GM15510 (cell line): ENCODE measurements around the gene CYP1B1.

Experiments
- POLR2A ChIP-seq: IDR thresholded peaks from 3 replicates; pipeline ENCODE4 v1.6.1; 2011; ENCODE audit warnings: borderline replicate concordance; ENCODE audit not compliant: insufficient read length; ENCODE audit errors: extremely low read depth

Gene CYP1B1

DNA sequence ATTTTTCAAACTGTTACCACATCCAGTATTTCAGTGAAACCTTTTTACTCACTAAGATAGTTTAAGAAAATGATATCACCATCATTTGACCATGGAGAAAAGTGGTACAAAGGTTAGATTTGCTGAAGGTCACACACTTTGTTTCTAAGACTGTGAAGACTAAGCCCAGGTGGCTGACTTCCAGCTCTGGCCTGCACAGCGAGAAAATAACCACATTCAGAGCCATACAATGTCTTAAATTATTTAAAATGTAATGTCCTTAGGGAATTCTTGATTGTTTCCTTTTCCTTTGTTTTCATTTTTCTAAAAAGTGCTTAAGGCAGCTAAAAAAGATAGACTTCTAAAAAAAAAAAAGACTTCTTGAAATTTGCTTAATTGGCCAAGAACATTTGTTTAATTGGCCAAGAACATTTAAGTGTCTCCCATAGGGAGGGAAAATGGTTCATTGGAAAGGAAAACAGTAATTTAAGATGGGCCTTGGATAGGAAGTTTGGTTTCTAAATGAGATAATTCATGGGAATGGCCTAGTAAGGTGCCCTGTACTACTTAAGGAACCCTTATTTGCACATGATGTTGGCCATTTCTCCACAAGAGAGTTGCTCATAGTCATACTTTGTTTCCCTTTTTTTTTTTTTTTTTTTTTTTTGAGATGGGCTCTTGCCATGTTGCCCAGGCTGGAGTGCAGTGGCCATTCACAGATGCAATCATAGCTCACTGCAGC, 45.2 kb downstream of the CYP1B1 start:
- TF ChIP-seq POLR2A = no peak

DNA sequence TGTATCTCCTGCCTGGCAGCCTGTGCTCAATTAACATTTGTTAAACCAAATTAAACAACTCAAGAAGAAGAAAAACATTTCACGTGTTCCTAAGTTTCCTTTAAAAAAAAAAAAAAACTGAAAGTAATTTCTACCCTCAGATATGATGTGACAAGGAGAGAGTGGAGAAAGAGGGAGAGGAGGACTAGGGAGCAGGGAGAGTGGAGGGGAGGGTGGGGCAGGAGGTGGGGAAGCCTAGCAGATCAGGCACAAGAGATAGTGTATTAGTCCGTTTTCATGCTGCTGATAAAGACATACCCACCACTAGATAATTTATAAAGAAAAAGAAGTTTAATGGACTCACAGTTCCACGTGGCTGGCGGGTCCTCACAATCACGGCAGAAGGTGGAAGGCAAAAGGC, 46.4 kb downstream of the CYP1B1 start:
- TF ChIP-seq POLR2A = no peak

DNA sequence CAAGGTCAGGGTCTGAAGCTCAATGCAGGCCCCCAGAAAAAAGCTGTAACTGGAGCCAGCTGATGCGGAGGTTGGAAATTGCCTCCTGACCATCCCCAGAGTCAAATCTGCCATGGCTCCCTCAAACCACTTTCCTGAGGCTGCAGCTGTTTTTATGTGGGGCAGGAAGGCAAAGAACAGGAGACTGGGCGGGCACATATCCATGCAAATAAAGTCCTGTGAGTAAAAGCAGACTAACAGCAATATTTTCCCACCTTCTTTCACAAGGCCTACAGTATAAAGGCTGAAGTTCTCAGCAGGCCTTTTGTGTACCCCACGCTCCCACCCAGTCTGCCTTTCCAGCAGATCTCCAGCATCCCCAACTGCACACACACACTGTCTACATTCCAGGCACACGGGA, 47.1 kb downstream of the CYP1B1 start:
- no peak for TF ChIP-seq POLR2A

DNA sequence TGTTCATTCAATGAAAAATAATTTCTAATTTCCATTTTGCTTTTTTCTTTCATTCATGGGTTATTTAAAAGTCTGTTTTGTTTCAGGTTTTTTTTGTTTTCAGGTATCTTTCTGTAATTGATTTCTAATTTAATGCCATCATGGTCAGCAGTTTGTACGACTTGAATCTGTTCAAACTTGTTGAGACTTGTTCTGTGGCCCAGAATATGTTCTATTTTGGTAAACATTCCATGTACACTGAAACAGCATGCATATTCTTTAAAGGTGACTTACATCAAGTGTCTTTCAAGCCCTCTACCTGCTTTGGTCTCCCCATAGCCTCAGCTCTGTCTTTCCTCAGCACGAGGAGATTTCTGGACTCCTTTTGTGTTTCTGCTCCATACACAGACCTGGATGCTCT, 49.1 kb downstream of the CYP1B1 start:
- TF ChIP-seq POLR2A = no peak

DNA sequence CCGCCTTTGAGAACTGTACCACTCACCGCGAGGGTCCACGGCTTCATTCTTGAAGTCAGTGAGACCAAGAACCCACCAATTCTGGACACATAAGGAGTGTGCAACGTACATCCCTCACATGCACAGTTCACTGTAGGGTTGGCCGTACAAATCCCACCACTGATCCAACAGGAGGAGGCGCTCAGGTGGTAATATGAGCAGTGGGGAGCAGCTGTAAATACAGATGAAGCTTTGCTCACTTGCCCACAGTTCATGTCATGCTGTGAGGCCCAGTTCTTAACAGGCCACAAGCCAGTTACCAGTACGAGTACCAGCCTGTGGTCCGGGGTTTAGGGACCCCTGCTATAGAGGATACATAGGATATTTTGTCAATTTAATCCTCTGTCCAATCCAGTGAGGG, 54.4 kb downstream of the CYP1B1 start:
- no peak for TF ChIP-seq POLR2A

DNA sequence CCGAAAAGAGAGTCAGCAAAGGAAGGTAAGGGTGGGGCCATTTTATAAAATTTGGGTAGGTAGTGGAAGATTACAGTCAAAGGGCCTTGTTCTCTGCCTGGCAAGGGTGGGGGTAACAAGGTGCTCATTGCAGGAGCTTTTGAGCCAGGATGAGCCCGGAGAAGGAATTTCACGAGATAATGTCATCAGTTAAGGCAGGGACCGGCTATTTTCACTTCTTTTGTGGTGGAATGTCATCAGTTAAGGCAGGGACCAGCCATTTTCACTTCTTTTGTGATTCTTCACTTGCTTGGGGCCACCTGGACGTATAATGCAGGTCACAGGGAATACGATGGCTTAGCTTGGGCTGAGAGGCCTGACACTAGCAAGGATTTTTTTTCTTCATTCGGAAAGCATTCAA, 58.1 kb downstream of the CYP1B1 start:
- no peak for TF ChIP-seq POLR2A
